ENCODE measurements around the gene CFAP61.

Gene CFAP61

GRCh38 chr20:20276811-20277530, 224.6 kb downstream of the CFAP61 start:
- no peak for DNase-seq (ENCODE audit: low read depth)

GRCh38 chr20:20277894-20278335, 225.6 kb downstream of the CFAP61 start:
- no peak for DNase-seq (ENCODE audit: low read depth)

GRCh38 chr20:20286061-20286460, 233.7 kb downstream of the CFAP61 start:
- no peak for DNase-seq (ENCODE audit: low read depth)

GRCh38 chr20:20289331-20289730, 237.0 kb downstream of the CFAP61 start:
- DNase-seq (ENCODE audit: low read depth): no peak

- no peak for DNase-seq (ENCODE audit: low read depth)
Observed at GRCh38 chr20:20292472-20292871, 240.1 kb downstream of the CFAP61 start.

- DNase-seq (ENCODE audit: low read depth): no peak
Observed at GRCh38 chr20:20293141-20293540, 240.8 kb downstream of the CFAP61 start.

GRCh38 chr20:20293691-20294385, 241.5 kb downstream of the CFAP61 start:
- no peak for DNase-seq (ENCODE audit: low read depth)

GRCh38 chr20:20295621-20296498, 243.5 kb downstream of the CFAP61 start:
- no peak for DNase-seq (ENCODE audit: low read depth)

GRCh38 chr20:20297181-20297580, 244.8 kb downstream of the CFAP61 start:
- no peak for DNase-seq (ENCODE audit: low read depth)

GRCh38 chr20:20297752-20298151, 245.4 kb downstream of the CFAP61 start:
- DNase-seq (ENCODE audit: low read depth): no peak

GRCh38 chr20:20299904-20300303, 247.6 kb downstream of the CFAP61 start:
- no peak for DNase-seq (ENCODE audit: low read depth)

- DNase-seq (ENCODE audit: low read depth): no peak
Observed at GRCh38 chr20:20303320-20303719, 251.0 kb downstream of the CFAP61 start.

GRCh38 chr20:20303742-20304141, 251.4 kb downstream of the CFAP61 start:
- no peak for DNase-seq (ENCODE audit: low read depth)

- DNase-seq (ENCODE audit: low read depth): no peak
Observed at GRCh38 chr20:20304942-20305341, 252.6 kb downstream of the CFAP61 start.

GRCh38 chr20:20312562-20312961, 260.2 kb downstream of the CFAP61 start:
- DNase-seq (ENCODE audit: low read depth): no peak

GRCh38 chr20:20317195-20317594, 264.9 kb downstream of the CFAP61 start:
- DNase-seq (ENCODE audit: low read depth): no peak

- DNase-seq (ENCODE audit: low read depth): no peak
Observed at GRCh38 chr20:20317621-20318364, 265.5 kb downstream of the CFAP61 start.

GRCh38 chr20:20318365-20319161, 266.2 kb downstream of the CFAP61 start:
- no peak for DNase-seq (ENCODE audit: low read depth)

- no peak for DNase-seq (ENCODE audit: low read depth)
Observed at GRCh38 chr20:20321134-20321533, 268.8 kb downstream of the CFAP61 start.

- DNase-seq (ENCODE audit: low read depth): no peak
Observed at GRCh38 chr20:20321917-20322316, 269.6 kb downstream of the CFAP61 start.

GRCh38 chr20:20322912-20323311, 270.6 kb downstream of the CFAP61 start:
- no peak for DNase-seq (ENCODE audit: low read depth)

All from activated T-helper 1 cell treated with Interleukin-2 at 50 U/mL for 16 hours (primary cell).